NOMO-1 (cell line): ENCODE data around the gene FUS.
"Not testable (repeated sequence)": the region's sequence is repeated elsewhere in the genome, so short reads cannot be mapped to it uniquely, and the experiment has no call there.

Source experiments
- DNase-seq, 2 experiments: peaks; one replicate each; lab custom pipeline; 2025; ENCODE audit not compliant: unreplicated experiment in 2 of 2; lab: John Stamatoyannopoulos, UW

The FUS gene

GRCh38 chr16:31184888-31185287 is 4.9 kb downstream of the FUS start:
- DNase-seq = no peak

- no peak for DNase-seq
Observed at GRCh38 chr16:31185339-31185738, 5.4 kb downstream of the FUS start.

- peak; percentile 59 to 61 for DNase-seq
Observed at GRCh38 chr16:31186176-31186575, 6.2 kb downstream of the FUS start.

- no peak for DNase-seq
Observed at GRCh38 chr16:31186930-31187807, 7.2 kb downstream of the FUS start.

- no peak for DNase-seq
Observed at GRCh38 chr16:31187808-31188189, 7.9 kb downstream of the FUS start.

- no peak for DNase-seq
Observed at GRCh38 chr16:31188450-31189411, 8.8 kb downstream of the FUS start.

- no peak for DNase-seq
Observed at GRCh38 chr16:31189412-31189778, 9.5 kb downstream of the FUS start.

- no peak for DNase-seq
Observed at GRCh38 chr16:31190061-31190460, 10.1 kb downstream of the FUS start.

- no peak for DNase-seq
Observed at GRCh38 chr16:31190818-31191444, 11.0 kb downstream of the FUS start.

GRCh38 chr16:31191697-31192428 is 11.9 kb downstream of the FUS start:
- DNase-seq = no peak

- no peak for DNase-seq
Observed at GRCh38 chr16:31192856-31193642, 13.1 kb downstream of the FUS start.

- DNase-seq = no peak
Observed at GRCh38 chr16:31193874-31194273, 13.9 kb downstream of the FUS start.

GRCh38 chr16:31194898-31195297 is 15.0 kb downstream of the FUS start:
- no peak for DNase-seq

GRCh38 chr16:31195861-31196260 is 15.9 kb downstream of the FUS start:
- not testable (repeated sequence) for DNase-seq

GRCh38 chr16:31196324-31197088 is 16.6 kb downstream of the FUS start:
- no peak for DNase-seq

- no peak for DNase-seq
Observed at GRCh38 chr16:31198207-31198882, 18.4 kb downstream of the FUS start.

GRCh38 chr16:31199430-31200041 is 19.6 kb downstream of the FUS start:
- DNase-seq = no peak

GRCh38 chr16:31200111-31200510 is 20.2 kb downstream of the FUS start:
- not testable (repeated sequence) for DNase-seq
